ENCODE results near the gene POTEE. TPM values are rescaled to one million over a fixed set of nuclear protein-coding genes. Genes with fewer than 3 reads are reported as not detected.
"Not testable (repeated sequence)": the region's sequence is repeated elsewhere in the genome, so short reads cannot be mapped to it uniquely, and the experiment has no call there.

The POTEE gene
- polyA plus RNA-seq (2013), result 0.01 and 0.03 TPM in 2 replicates

DNA sequence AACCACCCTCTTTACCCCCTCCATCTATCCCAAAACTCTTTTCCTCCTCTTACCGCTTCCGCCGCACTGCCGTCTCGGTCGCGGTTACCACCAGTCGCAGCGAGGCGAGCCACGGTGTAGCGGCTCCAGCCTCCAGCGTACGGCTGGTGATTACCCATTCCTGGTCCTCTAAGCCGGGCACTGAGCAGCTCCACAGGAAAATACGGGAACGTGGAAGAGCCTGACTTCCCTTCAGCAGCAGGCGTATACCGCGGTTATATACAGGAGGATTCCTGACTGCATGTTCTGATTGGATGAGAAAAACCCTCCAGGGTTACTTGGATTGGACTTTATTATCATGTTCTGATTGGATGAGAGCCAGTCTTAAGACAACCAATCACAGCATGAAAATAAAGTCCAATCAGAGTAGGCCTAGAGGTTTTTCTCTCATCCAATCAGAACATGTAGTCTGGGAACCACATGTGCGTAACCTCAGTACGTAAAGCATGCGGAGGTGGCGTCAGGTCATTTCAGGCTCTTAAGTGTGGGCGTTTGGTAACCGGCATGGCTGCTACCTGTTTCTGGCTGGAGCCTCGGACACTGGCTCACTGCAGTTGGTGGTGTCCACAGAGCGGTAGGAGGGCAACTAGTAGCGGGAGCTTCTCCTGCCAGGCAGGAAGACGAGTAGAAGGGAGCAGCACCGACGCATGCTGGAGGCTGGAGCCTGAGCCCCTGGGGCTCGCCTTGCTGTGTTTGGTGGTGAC, at the start of gene POTEE:
Gene POTEE, plus strand, starts transcription at position 507 of the 743 bp plus-strand sequence. CDS start 8,867 bp downstream, outside the sequence.
- H3K9ac ChIP-seq (ENCODE audit: low read length); H2BK12ac ChIP-seq (ENCODE audit: low read length); H2AFZ ChIP-seq (ENCODE audit: insufficient read depth, low read length, poor library complexity); H3K9me3 ChIP-seq (ENCODE audit: insufficient read depth, low read depth, low read length); H4K12ac ChIP-seq (ENCODE audit: low read depth, low read length); H3K79me1 ChIP-seq (ENCODE audit: low read length); H3K18ac ChIP-seq (ENCODE audit: low read length); H2BK5ac ChIP-seq (ENCODE audit: low read depth, low read length, poor library complexity); H2BK120ac ChIP-seq (ENCODE audit: insufficient read depth, low read length, poor library complexity); H3K14ac ChIP-seq (ENCODE audit: low read length); H4K91ac ChIP-seq (ENCODE audit: low read depth, low read length); H3K4ac ChIP-seq (ENCODE audit: low read depth, low read length); H3K79me2 ChIP-seq (ENCODE audit: control insufficient read depth, insufficient read depth, low read length, poor library complexity); H3K27ac ChIP-seq (ENCODE audit: low read depth, low read length); H3K27me3 ChIP-seq (ENCODE audit: insufficient read depth, low read length); H3K4me3 ChIP-seq (ENCODE audit: low read depth, low read length); H4K8ac ChIP-seq (ENCODE audit: low read depth, low read length); H2AK5ac ChIP-seq (ENCODE audit: low read length); H3K4me1 ChIP-seq (ENCODE audit: control insufficient read depth in 1 of 2, insufficient read depth in 2 of 2, low read length in 2 of 2); H3K4me2 ChIP-seq (ENCODE audit: low read length); H3K36me3 ChIP-seq (ENCODE audit: control insufficient read depth in 1 of 2, insufficient read depth in 2 of 2, low read length in 2 of 2); H3K23ac ChIP-seq (ENCODE audit: low read length): not testable (repeated sequence)
- WGBS (ENCODE audit: extremely low coverage, insufficient coverage, insufficient read length), result no CpG with 5 or more reads among the region's 33 CpGs
- DNase-seq, result peak; percentile 62 to 77

- H2AK5ac ChIP-seq (ENCODE audit: low read length); H3K4me3 ChIP-seq (ENCODE audit: low read depth, low read length); H3K4ac ChIP-seq (ENCODE audit: low read depth, low read length); H3K79me1 ChIP-seq (ENCODE audit: low read length); H3K23ac ChIP-seq (ENCODE audit: low read length); H3K79me2 ChIP-seq (ENCODE audit: control insufficient read depth, insufficient read depth, low read length, poor library complexity); H2BK120ac ChIP-seq (ENCODE audit: insufficient read depth, low read length, poor library complexity); H2AFZ ChIP-seq (ENCODE audit: insufficient read depth, low read length, poor library complexity); H3K36me3 ChIP-seq (ENCODE audit: control insufficient read depth in 1 of 2, insufficient read depth in 2 of 2, low read length in 2 of 2); DNase-seq; H4K12ac ChIP-seq (ENCODE audit: low read depth, low read length); H4K91ac ChIP-seq (ENCODE audit: low read depth, low read length); H2BK5ac ChIP-seq (ENCODE audit: low read depth, low read length, poor library complexity); H3K4me2 ChIP-seq (ENCODE audit: low read length); H3K4me1 ChIP-seq (ENCODE audit: control insufficient read depth in 1 of 2, insufficient read depth in 2 of 2, low read length in 2 of 2); H3K9me3 ChIP-seq (ENCODE audit: insufficient read depth, low read depth, low read length); H3K14ac ChIP-seq (ENCODE audit: low read length); H3K9ac ChIP-seq (ENCODE audit: low read length); H3K27me3 ChIP-seq (ENCODE audit: insufficient read depth, low read length); H3K18ac ChIP-seq (ENCODE audit: low read length); H3K27ac ChIP-seq (ENCODE audit: low read depth, low read length); H2BK12ac ChIP-seq (ENCODE audit: low read length); H4K8ac ChIP-seq (ENCODE audit: low read depth, low read length): not testable (repeated sequence)
- no CpG with 5 or more reads among the region's 5 CpGs for WGBS (ENCODE audit: extremely low coverage, insufficient coverage, insufficient read length)
These were observed 43.8 kb upstream of the POTEE start for GRCh38 chr2:131165562-131165961.

DNA sequence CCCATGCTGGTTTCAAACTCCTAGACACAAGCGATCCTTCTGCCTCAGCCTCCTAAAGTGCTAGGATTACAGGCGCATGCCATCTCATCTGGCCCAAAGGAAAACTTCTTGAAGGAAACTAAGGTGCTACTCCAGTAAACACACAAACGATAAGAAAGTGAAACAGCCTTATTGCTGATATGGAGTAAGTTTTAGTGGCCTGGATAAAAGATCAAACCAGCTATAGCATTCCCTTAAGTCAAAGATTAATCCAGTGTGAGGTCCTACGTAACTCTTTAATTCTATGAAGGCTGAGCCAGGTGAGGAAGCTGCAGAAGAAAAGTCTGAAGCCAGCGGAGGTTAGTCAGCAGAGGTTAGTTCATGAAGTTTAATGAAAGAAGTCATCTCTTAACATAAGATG, 40.8 kb upstream of the POTEE start:
- H3K27ac ChIP-seq (ENCODE audit: low read depth, low read length), result no peak overlapping the region
- H3K79me2 ChIP-seq (ENCODE audit: control insufficient read depth, insufficient read depth, low read length, poor library complexity), result no peaks in the 10 kb centered on the region
- no peak overlapping the region for H4K8ac ChIP-seq (ENCODE audit: low read depth, low read length)
- no peak overlapping the region for H3K4ac ChIP-seq (ENCODE audit: low read depth, low read length)
- no peak overlapping the region for H4K91ac ChIP-seq (ENCODE audit: low read depth, low read length)
- no peak overlapping the region for H2AFZ ChIP-seq (ENCODE audit: insufficient read depth, low read length, poor library complexity)
- no peaks in the 10 kb centered on the region for H3K27me3 ChIP-seq (ENCODE audit: insufficient read depth, low read length)
- H3K9ac ChIP-seq (ENCODE audit: low read length), result no peak overlapping the region
- H3K14ac ChIP-seq (ENCODE audit: low read length), result no peak overlapping the region
- WGBS (ENCODE audit: extremely low coverage, insufficient coverage, insufficient read length), result no CpG with 5 or more reads among the region's 5 CpGs
- H2BK120ac ChIP-seq (ENCODE audit: insufficient read depth, low read length, poor library complexity), result no peak overlapping the region
- H3K4me1 ChIP-seq (ENCODE audit: control insufficient read depth in 1 of 2, insufficient read depth in 2 of 2, low read length in 2 of 2), result no peaks in the 10 kb centered on the region
- DNase-seq, result no peak
- no peaks in the 10 kb centered on the region for H3K9me3 ChIP-seq (ENCODE audit: insufficient read depth, low read depth, low read length)
- H3K4me3 ChIP-seq (ENCODE audit: low read depth, low read length), result no peak overlapping the region
- no peaks in the 10 kb centered on the region for H3K79me1 ChIP-seq (ENCODE audit: low read length)
- H2BK5ac ChIP-seq (ENCODE audit: low read depth, low read length, poor library complexity), result no peak overlapping the region
- H3K4me2 ChIP-seq (ENCODE audit: low read length), result no peak overlapping the region
- no peak overlapping the region for H3K18ac ChIP-seq (ENCODE audit: low read length)
- H2AK5ac ChIP-seq (ENCODE audit: low read length), result no peak overlapping the region
- H3K23ac ChIP-seq (ENCODE audit: low read length), result no peak overlapping the region
- no peaks in the 10 kb centered on the region for H3K36me3 ChIP-seq (ENCODE audit: control insufficient read depth in 1 of 2, insufficient read depth in 2 of 2, low read length in 2 of 2)
- no peak overlapping the region for H2BK12ac ChIP-seq (ENCODE audit: low read length)
- H4K12ac ChIP-seq (ENCODE audit: low read depth, low read length), result no peak overlapping the region

GRCh38 chr2:131178050-131178449, 31.3 kb upstream of the POTEE start:
- H2BK120ac ChIP-seq (ENCODE audit: insufficient read depth, low read length, poor library complexity); H2BK5ac ChIP-seq (ENCODE audit: low read depth, low read length, poor library complexity): not testable (repeated sequence)
- no CpG with 5 or more reads among the region's 10 CpGs for WGBS (ENCODE audit: extremely low coverage, insufficient coverage, insufficient read length)

More at GRCh38 chr2:131178050-131178449, 31.3 kb upstream of the POTEE start:
- H3K14ac ChIP-seq (ENCODE audit: low read length); H3K79me1 ChIP-seq (ENCODE audit: low read length); H3K18ac ChIP-seq (ENCODE audit: low read length); H3K4ac ChIP-seq (ENCODE audit: low read depth, low read length); H3K79me2 ChIP-seq (ENCODE audit: control insufficient read depth, insufficient read depth, low read length, poor library complexity); H3K27me3 ChIP-seq (ENCODE audit: insufficient read depth, low read length); H3K9ac ChIP-seq (ENCODE audit: low read length); H3K4me1 ChIP-seq (ENCODE audit: control insufficient read depth in 1 of 2, insufficient read depth in 2 of 2, low read length in 2 of 2); H2AFZ ChIP-seq (ENCODE audit: insufficient read depth, low read length, poor library complexity); H2BK12ac ChIP-seq (ENCODE audit: low read length); H3K4me3 ChIP-seq (ENCODE audit: low read depth, low read length); H3K23ac ChIP-seq (ENCODE audit: low read length); H3K9me3 ChIP-seq (ENCODE audit: insufficient read depth, low read depth, low read length); H3K36me3 ChIP-seq (ENCODE audit: control insufficient read depth in 1 of 2, insufficient read depth in 2 of 2, low read length in 2 of 2); H2AK5ac ChIP-seq (ENCODE audit: low read length); H4K91ac ChIP-seq (ENCODE audit: low read depth, low read length); H3K4me2 ChIP-seq (ENCODE audit: low read length); DNase-seq; H4K8ac ChIP-seq (ENCODE audit: low read depth, low read length); H4K12ac ChIP-seq (ENCODE audit: low read depth, low read length); H3K27ac ChIP-seq (ENCODE audit: low read depth, low read length): not testable (repeated sequence)

Data from trophoblast cell (in vitro differentiated cells and primary cell).